Endothelial cell of umbilical vein (primary cell): ENCODE measurements around the gene TSPAN18. TPM values are rescaled to one million over a fixed set of nuclear protein-coding genes. Genes with fewer than 3 reads are reported as not detected.

Experiments used
- BruUV-seq: library from RNA; stranded (reverse); fragments of 400-500 nt; replicated peaks from 2 replicates; lab custom pipeline; 2021; lab: Mats Ljungman, UMichigan
- CTCF ChIA-PET: fragments of 300-600, 350-600 bp; sonication (Branson Sonifier 250); formaldehyde crosslinking; loops from one replicate; lab custom pipeline; 2021; ENCODE audit warnings: antibody characterized with exemption, inconsistent platforms; lab: Charles Lee
- POLR2A ChIA-PET: fragments of 300-600, 350-600 bp; sonication (Branson Sonifier 250); formaldehyde crosslinking; loops from one replicate; lab custom pipeline; 2021; ENCODE audit warnings: antibody characterized with exemption, inconsistent platforms; lab: Charles Lee
- DNase-seq: peaks from one replicate; pipeline ENCODE4 v3.0.0-alpha.2; 2011; ENCODE audit warnings: low read depth, low spot score
- FAIRE-seq: peaks from 2 replicates; lab custom pipeline; 2011; peaks lifted over from hg19 to GRCh38; lab: Jason Lieb, UNC
- H2AFZ ChIP-seq: 2 replicates; pipeline ENCODE4 v1.6.0; 2012; ENCODE audit warnings: low read depth, low read length, control low read depth, inconsistent platforms
- H3K27ac ChIP-seq: 2 replicates; pipeline ENCODE4 v1.5.1; 2011; ENCODE audit warnings: low read depth, mild to moderate bottlenecking, control low read depth, low read length, moderate library complexity; ENCODE audit not compliant: insufficient read depth
- H3K27me3 ChIP-seq, 2 experiments: 2 replicates each; pipeline versions ENCODE4 v1.6.0 to v1.6.1; 2011; ENCODE audit warnings: low read length in 2 of 2, mixed read lengths in 1 of 2; ENCODE audit not compliant: control insufficient read depth in 2 of 2, insufficient read depth in 2 of 2
- H3K36me3 ChIP-seq, 2 experiments: 2 replicates in 1 of 2; 3 replicates in 1 of 2; pipeline ENCODE4 v1.5.1; 2011; ENCODE audit warnings: low read length in 2 of 2, mild to moderate bottlenecking in 1 of 2, moderate library complexity in 1 of 2; ENCODE audit not compliant: control insufficient read depth in 2 of 2, insufficient read depth in 2 of 2; ENCODE audit errors: extremely low read depth in 1 of 2
- H3K4me1 ChIP-seq: 3 replicates; pipeline ENCODE4 v1.5.1; 2011; ENCODE audit warnings: mild to moderate bottlenecking, low read length; ENCODE audit not compliant: control insufficient read depth, insufficient read depth; ENCODE audit errors: extremely low read depth
- H3K4me2 ChIP-seq: 2 replicates; pipeline ENCODE4 v1.6.1; 2011; ENCODE audit warnings: low read length, control low read depth, mixed read lengths; ENCODE audit not compliant: insufficient read depth
- H3K4me3 ChIP-seq, 3 experiments: fragments of 200-600 bp in 1 of 3; sonication (generic), shearing (Covaris generic) in 1 of 3; replicated peaks in 1 of 3; 2 replicates each; pipeline ENCODE4 v1.5.1; 2011 to 2016; ENCODE audit warnings: control low read depth in 3 of 3, low read length in 3 of 3, mild to moderate bottlenecking in 2 of 3, inconsistent platforms in 1 of 3, low read depth in 1 of 3, moderate library complexity in 1 of 3; ENCODE audit not compliant: insufficient read depth in 1 of 3
- H3K79me2 ChIP-seq: 2 replicates; pipeline ENCODE4 v1.6.0; 2012; ENCODE audit warnings: low read length, inconsistent platforms; ENCODE audit not compliant: control insufficient read depth, insufficient read depth
- H3K9ac ChIP-seq: replicated peaks from 2 replicates; pipeline ENCODE3; 2011; ENCODE audit warnings: low read length, control low read depth; ENCODE audit not compliant: insufficient read depth; ENCODE audit errors: extremely low read depth
- H3K9me1 ChIP-seq: replicated peaks from 3 replicates; pipeline ENCODE4 v1.6.0; 2011; ENCODE audit warnings: mild to moderate bottlenecking, low read length; ENCODE audit not compliant: control insufficient read depth, insufficient read depth; ENCODE audit errors: extremely low read depth
- H3K9me3 ChIP-seq: replicated peaks from 2 replicates; pipeline ENCODE4 v1.5.1; 2012; ENCODE audit warnings: low read length, inconsistent platforms; ENCODE audit not compliant: control insufficient read depth, insufficient read depth
- H4K20me1 ChIP-seq: replicated peaks from 2 replicates; pipeline ENCODE3; 2011; ENCODE audit warnings: mild to moderate bottlenecking, low read length; ENCODE audit not compliant: control insufficient read depth, insufficient read depth; ENCODE audit errors: extremely low read depth
- CTCF ChIP-seq, 2 donors: IDR thresholded peaks; 1 replicate in 1 of 2; 2 replicates in 1 of 2; pipeline ENCODE4 v1.5.1; 2011; ENCODE audit warnings: low read length in 2 of 2, mild to moderate bottlenecking in 2 of 2, moderate library complexity in 2 of 2, control low read depth in 1 of 2, inconsistent platforms in 1 of 2, low read depth in 1 of 2; ENCODE audit not compliant: insufficient read depth in 1 of 2; ENCODE audit errors: extremely low read depth in 1 of 2
- EZH2 ChIP-seq: IDR thresholded peaks from 2 replicates; pipeline ENCODE4 v1.6.1; 2012; ENCODE audit warnings: borderline replicate concordance, low read depth, mild to moderate bottlenecking, moderate library complexity, low read length, inconsistent platforms; ENCODE audit not compliant: severe bottlenecking
- FOS ChIP-seq: IDR thresholded peaks from 2 replicates; pipeline ENCODE4 v1.6.1; 2011; ENCODE audit warnings: mild to moderate bottlenecking, low read length, moderate library complexity, borderline replicate concordance; ENCODE audit not compliant: insufficient read depth
- GATA2 ChIP-seq: IDR thresholded peaks from 2 replicates; pipeline ENCODE4 v1.7.0; 2011; ENCODE audit warnings: low read depth, mild to moderate bottlenecking, moderate library complexity, mixed read lengths, low read length; ENCODE audit not compliant: insufficient read length, insufficient read depth
- JUN ChIP-seq: IDR thresholded peaks from 2 replicates; pipeline ENCODE4 v1.6.1; 2011; ENCODE audit warnings: borderline replicate concordance, low read depth; ENCODE audit not compliant: insufficient read length, insufficient read depth
- MAX ChIP-seq: IDR thresholded peaks from 2 replicates; pipeline ENCODE4 v1.6.1; 2011; ENCODE audit not compliant: insufficient read depth, insufficient read length
- MYC ChIP-seq: IDR thresholded peaks from one replicate; pipeline ENCODE4 v1.6.1; 2011; ENCODE audit warnings: mild to moderate bottlenecking, low read depth, low read length
- POLR2A ChIP-seq: IDR thresholded peaks from 2 replicates; pipeline ENCODE4 v1.6.1; 2012; ENCODE audit warnings: low read depth, mild to moderate bottlenecking, control low read depth, low read length
- POLR2AphosphoS5 ChIP-seq: IDR thresholded peaks from 2 replicates; pipeline ENCODE4 v1.6.1; 2012; ENCODE audit warnings: low read depth, mild to moderate bottlenecking, control low read depth, low read length, moderate library complexity; ENCODE audit not compliant: insufficient read depth
- dilution Hi-C: fragments of 300-500 bp; cut with MboI; formaldehyde crosslinking; loops from one replicate; pipeline ENCODE4 v1.15.0; 2019; ENCODE audit warnings: low sequenced_read_pairs; ENCODE audit not compliant: extremely low pct_ligation_motif_present
- intact Hi-C: fragments of 100-400 bp; cut with micrococcal nuclease; formaldehyde crosslinking; loops from one replicate; pipeline ENCODE4 v1.10.0; 2022
- polyA plus RNA-seq, 4 experiments: library from polyadenylated mRNA; depleted of rRNA in 3 of 4; stranded (reverse) in 3 of 4; unstranded in 1 of 4; fragments of >200 nt; gene quantifications; 2 replicates each; pipeline versions ENCODE4 v1.2.1 to v1.2.3, GENCODE V29; 2011 to 2012; ENCODE audit warnings: missing spikeins in 1 of 4
- total RNA-seq: library from RNA; stranded (reverse); gene quantifications from 2 replicates; pipeline ENCODE4 v1.2.3, GENCODE V29; 2021

The TSPAN18 gene
- total and polyA plus RNA-seq, 2 donors (not counting 3 experiments of a cell fraction or from before 2014, with no cell fraction given), result 32.2 to 118 TPM

GRCh38 chr11:44743959-44744557 lies 17.3 kb downstream of the TSPAN18 start:
- DNase-seq (no peak), FAIRE-seq (no peak)
- H3K27me3 ChIP-seq, result no peaks in the 10 kb centered on the region
- H3K9me1 ChIP-seq, result no peaks in the 10 kb centered on the region
- TF ChIP-seq MAX, result no peak
- TF ChIP-seq GATA2, result no peak
- no peak for TF ChIP-seq POLR2AphosphoS5
- TF ChIP-seq POLR2A, result no peak
- TF ChIP-seq FOS, result no peak
- no peak for TF ChIP-seq CTCF (IDR thresholded peaks at IDR 0.05; ENCODE audit: extremely low read depth in 1 of 2, insufficient read depth in 1 of 2, low read depth in 1 of 2, low read length in 2 of 2)
- no peak for TF ChIP-seq MYC
- TF ChIP-seq EZH2, result no peak
- no peak for TF ChIP-seq JUN
- H4K20me1 ChIP-seq, result no peaks in the 10 kb centered on the region
- H3K9me3 ChIP-seq, result no peaks in the 10 kb centered on the region
- H3K27ac ChIP-seq, result no peak overlapping the region
- no TSS peak for BruUV-seq
- H3K79me2 ChIP-seq, result no peaks in the 10 kb centered on the region
- no peak overlapping the region for H3K9ac ChIP-seq
- H3K4me3 ChIP-seq, result no peak overlapping the region
- ChIA-PET POLR2A (no interaction called here), CTCF (interaction anchor here (1.1 to 1.4 kb wide), 3 partner anchors 14 to 31 kb away, joined by 3 read pairs; no protein-coding TSS in a partner anchor)
- intact Hi-C loops (no loop called here), dilution Hi-C loops (no loop called here)
- H2AFZ ChIP-seq, result no peak overlapping the region
- no peak overlapping the region for H3K4me2 ChIP-seq
- H3K4me1 ChIP-seq, result peaks cover 10% of the 10 kb centered on the region
- no peaks in the 10 kb centered on the region for H3K36me3 ChIP-seq
